Mesothelial cell of epicardium (in vitro differentiated cells): ENCODE data around the gene SHROOM3. TPM values are rescaled to one million over a fixed set of nuclear protein-coding genes. Genes with fewer than 3 reads are reported as not detected.

Source experiments
- DNase-seq, 2 experiments: peaks; one replicate each; pipeline ENCODE4 v3.0.0; 2021; ENCODE audit warnings: low spot score in 2 of 2; ENCODE audit not compliant: unreplicated experiment in 2 of 2
- H3K27ac Mint-ChIP-seq: 2 replicates; pipeline ENCODE4 v1.8.0; 2021; ENCODE audit warnings: mixed read lengths
- H3K27me3 Mint-ChIP-seq: 2 replicates; pipeline ENCODE4 v1.8.0; 2021; ENCODE audit warnings: low read depth, mixed read lengths
- H3K36me3 Mint-ChIP-seq: 2 replicates; pipeline ENCODE4 v1.8.0; 2021; ENCODE audit warnings: mixed read lengths
- H3K4me1 Mint-ChIP-seq: 2 replicates; pipeline ENCODE4 v1.8.0; 2021; ENCODE audit warnings: mixed read lengths
- H3K4me3 Mint-ChIP-seq: 2 replicates; pipeline ENCODE4 v1.8.0; 2021; ENCODE audit warnings: mild to moderate bottlenecking, moderate library complexity, mixed read lengths
- H3K9me3 Mint-ChIP-seq: 2 replicates; pipeline ENCODE4 v1.8.0; 2021; ENCODE audit warnings: mixed read lengths
- CTCF ChIP-seq: fragments of 200-600 bp; sonication (generic); IDR thresholded peaks from one replicate; pipeline ENCODE4 v1.5.0; 2021; ENCODE audit warnings: antibody characterized with exemption; ENCODE audit not compliant: unreplicated experiment
- total RNA-seq: library from RNA; stranded (reverse); gene quantifications from 3 replicates; pipeline ENCODE4 v1.2.1, GENCODE V29; 2021

The SHROOM3 gene
- total RNA-seq, 1 donor from 2014 or later = 62.7 TPM

GRCh38 chr4:76626686-76627465 is 191.8 kb downstream of the SHROOM3 start:
- Mint-ChIP-seq H3K27me3 (no peaks in the 10 kb centered on the region), H3K9me3 (peaks cover 4% of the 10 kb centered on the region), H3K36me3 (peaks cover 12% of the 10 kb centered on the region), H3K4me3 (no peak overlapping the region), H3K4me1 (peaks cover 49% of the 10 kb centered on the region), H3K27ac (peak overlapping the region; percentile 33)
- DNase-seq = no peak
- peak; percentile 43 for TF ChIP-seq CTCF

- H3K9me3 Mint-ChIP-seq = peaks cover 11% of the 10 kb centered on the region
- H3K27me3 Mint-ChIP-seq = no peaks in the 10 kb centered on the region
- H3K36me3 Mint-ChIP-seq = peaks cover 22% of the 10 kb centered on the region
- no peak for DNase-seq
- no peak for TF ChIP-seq CTCF
- H3K4me1 Mint-ChIP-seq = peaks cover 35% of the 10 kb centered on the region
- no peak overlapping the region for H3K27ac Mint-ChIP-seq
- H3K4me3 Mint-ChIP-seq = no peak overlapping the region
Observed at GRCh38 chr4:76628251-76628650, 193.2 kb downstream of the SHROOM3 start.

GRCh38 chr4:76630741-76631140 is 195.7 kb downstream of the SHROOM3 start:
- Mint-ChIP-seq H3K27ac (peak overlapping the region; percentile 52), H3K4me1 (peaks cover 12% of the 10 kb centered on the region), H3K4me3 (no peak overlapping the region), H3K36me3 (peaks cover 28% of the 10 kb centered on the region), H3K27me3 (no peaks in the 10 kb centered on the region), H3K9me3 (peaks cover 11% of the 10 kb centered on the region)
- DNase-seq = no peak
- no peak for TF ChIP-seq CTCF

GRCh38 chr4:76634220-76634619 is 199.2 kb downstream of the SHROOM3 start:
- Mint-ChIP-seq H3K27me3 (no peaks in the 10 kb centered on the region), H3K27ac (no peak overlapping the region), H3K4me3 (no peak overlapping the region), H3K4me1 (peaks cover 11% of the 10 kb centered on the region), H3K36me3 (peaks cover 27% of the 10 kb centered on the region), H3K9me3 (peaks cover 11% of the 10 kb centered on the region)
- no peak for DNase-seq
- TF ChIP-seq CTCF = no peak

- Mint-ChIP-seq H3K27ac (no peak overlapping the region), H3K27me3 (no peaks in the 10 kb centered on the region), H3K4me1 (peaks cover 2% of the 10 kb centered on the region), H3K4me3 (no peak overlapping the region), H3K9me3 (no peaks in the 10 kb centered on the region), H3K36me3 (peaks cover 10% of the 10 kb centered on the region)
- no peak for DNase-seq
- no peak for TF ChIP-seq CTCF
Observed at GRCh38 chr4:76637712-76638361, 202.8 kb downstream of the SHROOM3 start.
